ENCODE results near the gene MEGF11.

- TF ChIP-seq YY1 (IDR thresholded peaks at IDR 0.05; ENCODE audit: insufficient read depth, insufficient read length): no peak
- no peak for TF ChIP-seq ZNF274 (IDR thresholded peaks at IDR 0.05; ENCODE audit: low read depth, low read length)
- no peak for TF ChIP-seq SUZ12 (IDR thresholded peaks at IDR 0.05; ENCODE audit: extremely low read depth, insufficient read depth, insufficient read length)
These were observed 221.5 kb downstream of the MEGF11 start for GRCh38 chr15:66032006-66032405.
